ENCODE data around the gene LRRC8B.
"Not testable (repeated sequence)": the region's sequence is repeated elsewhere in the genome, so short reads cannot be mapped to it uniquely, and the experiment has no call there.

Gene LRRC8B

GRCh38 chr1:89581859-89582258, 57.2 kb downstream of the LRRC8B start:
- no peak for DNase-seq (ENCODE audit: low read depth in 2 of 2)

GRCh38 chr1:89582571-89582970, 57.9 kb downstream of the LRRC8B start:
- no peak for DNase-seq (ENCODE audit: low read depth in 2 of 2)

GRCh38 chr1:89584211-89584610, 59.6 kb downstream of the LRRC8B start:
- DNase-seq (ENCODE audit: low read depth in 2 of 2), result no peak

DNA sequence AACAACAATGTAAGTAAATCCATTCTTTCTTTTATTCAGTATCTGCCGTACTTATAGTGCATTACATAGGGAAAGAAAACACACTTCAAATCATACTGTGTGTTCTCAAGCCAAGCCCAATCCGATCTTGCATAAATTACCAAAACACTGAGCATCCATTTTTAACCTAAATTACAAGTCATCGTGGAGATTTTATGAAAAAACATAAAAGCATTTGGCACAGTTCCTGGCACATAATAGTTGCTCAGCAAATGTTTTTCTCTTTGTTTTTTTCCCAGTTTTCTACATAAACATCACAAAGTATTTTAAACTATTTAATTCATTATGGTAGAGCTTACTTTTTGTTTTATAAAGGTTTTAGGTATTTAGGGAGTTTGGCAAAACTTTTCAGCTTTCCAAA, 60.2 kb downstream of the LRRC8B start:
- no peak for DNase-seq (ENCODE audit: low read depth in 2 of 2)

DNA sequence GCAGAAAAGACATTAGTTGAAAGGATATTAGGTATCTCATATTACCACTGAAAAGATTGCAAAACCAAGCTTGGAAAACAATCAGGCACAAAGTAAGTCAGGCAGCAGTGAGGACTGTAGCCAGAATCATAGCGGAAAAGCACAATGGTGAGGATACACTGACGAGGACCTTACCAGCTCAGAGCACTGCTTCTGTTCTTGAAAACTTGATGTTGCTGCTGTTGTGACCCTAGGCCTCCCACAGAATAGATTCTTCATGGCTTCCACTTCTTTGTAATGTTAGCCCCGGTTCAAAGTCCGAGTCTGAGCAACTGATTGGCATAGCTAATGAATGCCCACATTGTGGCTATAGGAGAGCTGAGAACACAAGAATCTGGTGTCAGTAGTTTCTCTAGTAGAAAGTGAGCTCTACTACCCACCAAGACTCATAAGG, 63.1 kb downstream of the LRRC8B start:
- DNase-seq (ENCODE audit: low read depth in 2 of 2), result no peak

- DNase-seq (ENCODE audit: low read depth in 2 of 2), result no peak
Observed at GRCh38 chr1:89588480-89588879, 63.9 kb downstream of the LRRC8B start.

GRCh38 chr1:89589515-89589914, 64.9 kb downstream of the LRRC8B start:
- DNase-seq (ENCODE audit: low read depth in 2 of 2), result no peak

- no peak for DNase-seq (ENCODE audit: low read depth in 2 of 2)
Observed at GRCh38 chr1:89590341-89591080, 65.9 kb downstream of the LRRC8B start.

DNA sequence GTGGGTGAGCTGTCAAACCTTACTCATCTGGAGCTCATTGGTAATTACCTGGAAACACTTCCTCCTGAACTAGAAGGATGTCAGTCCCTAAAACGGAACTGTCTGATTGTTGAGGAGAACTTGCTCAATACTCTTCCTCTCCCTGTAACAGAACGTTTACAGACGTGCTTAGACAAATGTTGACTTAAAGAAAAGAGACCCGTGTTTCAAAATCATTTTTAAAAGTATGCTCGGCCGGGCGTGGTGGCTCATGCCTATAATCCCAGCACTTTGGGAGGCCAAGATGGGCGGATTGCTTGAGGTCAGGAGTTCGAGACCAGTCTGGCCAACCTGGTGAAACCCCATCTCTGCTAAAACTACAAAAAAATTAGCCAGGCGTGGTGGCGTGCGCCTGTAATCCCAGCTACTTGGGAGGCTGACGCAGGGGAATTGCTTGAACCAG, 68.3 kb downstream of the LRRC8B start:
- DNase-seq (ENCODE audit: low read depth in 2 of 2), result not testable (repeated sequence)

DNA sequence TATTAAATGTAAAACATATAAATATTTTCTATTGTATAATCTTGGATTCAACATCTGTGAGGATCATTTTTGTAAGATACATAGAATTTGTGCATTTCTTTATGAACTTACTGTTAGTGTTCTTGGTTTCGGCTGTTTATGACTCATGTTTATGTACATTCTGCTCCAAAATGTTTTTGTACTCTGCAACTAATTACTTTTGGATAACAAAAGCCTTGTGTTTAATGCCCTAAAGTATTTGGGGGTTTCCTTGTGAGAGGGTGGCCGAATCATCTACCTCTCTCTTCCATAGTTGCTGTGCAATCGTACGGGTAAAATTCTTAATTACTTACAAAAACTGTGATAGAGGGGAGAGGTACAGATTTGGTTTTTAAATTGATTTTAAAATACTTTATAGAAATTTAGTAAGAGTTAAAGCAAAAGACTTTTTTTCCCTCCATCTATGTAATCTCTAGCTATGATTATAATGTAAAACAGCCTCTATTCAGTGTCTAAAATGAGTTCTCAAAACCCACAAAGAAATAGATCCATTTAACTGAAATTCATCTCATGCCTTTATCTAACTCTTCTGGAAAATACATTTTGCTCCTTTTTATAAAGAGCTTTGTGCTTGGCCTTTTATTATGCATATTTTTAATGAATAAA, 69.6 kb downstream of the LRRC8B start:
- DNase-seq (ENCODE audit: low read depth in 2 of 2), result no peak

DNA sequence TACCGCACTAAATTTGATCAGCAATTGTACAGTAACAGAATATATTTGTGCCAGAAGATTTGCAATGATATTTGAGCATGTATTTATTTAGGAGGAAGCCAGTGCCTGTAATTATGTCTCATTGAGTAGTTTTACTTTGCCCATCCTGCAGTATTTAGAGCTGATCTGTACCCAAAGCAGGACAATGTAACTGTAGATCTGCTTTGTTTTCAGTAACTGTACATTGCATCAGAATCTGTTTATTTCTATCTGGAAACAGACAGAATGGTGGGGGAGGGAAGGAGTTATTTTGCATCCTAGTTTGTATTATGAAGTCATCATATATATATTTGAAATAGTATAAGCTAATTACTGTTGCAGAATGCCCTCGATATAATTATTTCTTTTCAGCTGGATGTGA, 72.1 kb downstream of the LRRC8B start:
- DNase-seq (ENCODE audit: low read depth in 2 of 2), result no peak

- DNase-seq (ENCODE audit: low read depth in 2 of 2), result peak in 1 of 2 experiments; percentile 28
Observed at GRCh38 chr1:89598450-89599331, 74.1 kb downstream of the LRRC8B start.

DNA sequence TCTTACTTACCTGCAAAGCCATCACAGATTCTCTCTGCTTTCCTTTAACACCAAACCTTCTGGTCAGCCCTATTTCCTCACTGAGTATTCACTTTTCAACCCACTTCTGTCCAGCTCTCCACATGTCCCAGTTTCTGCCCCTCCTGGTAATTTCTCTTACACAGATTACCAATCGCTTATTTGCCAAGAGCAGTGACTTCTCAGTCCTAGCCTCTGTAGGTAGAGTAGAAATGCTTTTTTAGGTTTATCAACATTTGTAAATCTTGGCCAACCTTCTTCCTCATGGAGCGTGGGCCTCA, 74.7 kb downstream of the LRRC8B start:
- no peak for DNase-seq (ENCODE audit: low read depth in 2 of 2)

- no peak for DNase-seq (ENCODE audit: low read depth in 2 of 2)
Observed at GRCh38 chr1:89600451-89601224, 76.0 kb downstream of the LRRC8B start.

- DNase-seq (ENCODE audit: low read depth in 2 of 2), result no peak
Observed at GRCh38 chr1:89602871-89603404, 78.3 kb downstream of the LRRC8B start.

- no peak for DNase-seq (ENCODE audit: low read depth in 2 of 2)
Observed at GRCh38 chr1:89603651-89604413, 79.2 kb downstream of the LRRC8B start.

GRCh38 chr1:89604414-89604735, 79.7 kb downstream of the LRRC8B start:
- no peak for DNase-seq (ENCODE audit: low read depth in 2 of 2)

DNA sequence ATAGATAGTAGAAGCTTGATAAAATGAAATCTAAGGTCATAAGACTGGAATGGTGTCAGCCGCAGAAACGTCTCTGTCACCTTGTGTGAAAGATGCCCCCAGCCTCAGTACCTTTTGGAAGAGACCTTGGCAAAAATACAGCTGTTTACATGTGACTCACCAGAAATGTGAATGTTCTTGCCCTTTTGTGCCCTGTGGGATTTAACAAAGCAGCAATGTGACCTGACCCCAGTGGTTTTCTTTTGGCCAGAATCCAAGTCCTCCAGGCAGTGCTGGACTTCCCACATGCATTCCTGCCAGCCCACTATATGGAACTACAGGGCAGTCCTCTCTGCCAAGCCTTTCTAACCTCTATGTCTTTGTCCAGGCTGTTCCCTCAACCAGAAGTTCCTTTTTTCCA, 81.1 kb downstream of the LRRC8B start:
- no peak for DNase-seq (ENCODE audit: low read depth in 2 of 2)

- DNase-seq (ENCODE audit: low read depth in 2 of 2), result no peak
Observed at GRCh38 chr1:89606227-89606980, 81.8 kb downstream of the LRRC8B start.

DNA sequence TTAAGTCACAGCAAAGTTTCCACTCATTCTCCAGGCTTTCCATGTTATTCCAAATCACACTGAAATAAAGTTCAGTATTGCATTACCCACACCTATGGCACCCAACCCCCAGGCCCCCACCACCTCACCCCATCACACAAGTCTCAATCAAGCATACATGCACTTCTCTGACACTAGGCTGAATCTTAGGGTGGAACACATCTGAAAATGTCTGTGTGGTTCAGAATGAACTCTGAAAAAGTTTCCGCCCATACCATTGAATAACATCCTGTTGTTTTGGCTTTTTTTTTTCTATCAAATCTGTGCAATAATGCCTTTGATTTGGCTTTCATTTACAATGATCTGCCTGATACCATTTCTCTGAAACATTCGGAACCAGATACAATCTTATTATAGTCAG, 82.5 kb downstream of the LRRC8B start:
- no peak for DNase-seq (ENCODE audit: low read depth in 2 of 2)
